OCI-LY7 (cell line): ENCODE data around the gene HK2. TPM values are rescaled to one million over a fixed set of nuclear protein-coding genes. Genes with fewer than 3 reads are reported as not detected.

Source experiments
- BruUV-seq: library from RNA; stranded (reverse); fragments of 400-500 nt; replicated peaks from 2 replicates; lab custom pipeline; 2021; lab: Mats Ljungman, UMichigan
- CTCF ChIA-PET: fragments of 300-600 bp; sonication (Branson Sonifier 250); formaldehyde crosslinking; loops from one replicate; lab custom pipeline; 2022; ENCODE audit warnings: antibody characterized with exemption; ENCODE audit not compliant: unreplicated experiment; lab: Charles Lee
- POLR2A ChIA-PET: fragments of 300-600 bp; sonication (Branson Sonifier 250); formaldehyde crosslinking; loops from one replicate; lab custom pipeline; 2022; ENCODE audit warnings: antibody characterized with exemption; lab: Charles Lee
- DNase-seq: peaks from one replicate; pipeline ENCODE4 v3.0.0-alpha.2; 2015; ENCODE audit warnings: low spot score
- H2AFZ ChIP-seq: fragments of 200-600 bp; sonication (generic), shearing (Covaris generic); 2 replicates; pipeline ENCODE4 v1.6.1; 2014; ENCODE audit warnings: mild to moderate bottlenecking, antibody characterized with exemption, low read length, moderate library complexity
- H3K27ac ChIP-seq: fragments of 200-600 bp; sonication (generic); 2 replicates; pipeline ENCODE4 v1.5.1; 2014; ENCODE audit warnings: mixed run types, low read depth, mild to moderate bottlenecking, moderate library complexity, low read length, inconsistent platforms; ENCODE audit not compliant: poor library complexity, severe bottlenecking
- H3K36me3 ChIP-seq: fragments of 200-600 bp; sonication (generic); 2 replicates; pipeline ENCODE4 v1.6.1; 2014; ENCODE audit warnings: mild to moderate bottlenecking, antibody characterized with exemption, low read length, moderate library complexity, mixed read lengths; ENCODE audit not compliant: insufficient read depth
- H3K4me1 ChIP-seq: fragments of 200-600 bp; sonication (generic); 2 replicates; pipeline ENCODE4 v1.5.1; 2014; ENCODE audit warnings: mild to moderate bottlenecking, low read length; ENCODE audit not compliant: insufficient read depth, poor library complexity, severe bottlenecking
- H3K4me2 ChIP-seq: fragments of 200-600 bp; sonication (generic); 2 replicates; pipeline ENCODE4 v1.6.1; 2014; ENCODE audit warnings: mild to moderate bottlenecking, low read length
- H3K4me3 ChIP-seq: fragments of 200-600 bp; sonication (generic); 2 replicates; pipeline ENCODE4 v1.5.1; 2014; ENCODE audit warnings: mild to moderate bottlenecking, low read depth, low read length; ENCODE audit not compliant: poor library complexity, severe bottlenecking
- H3K79me2 ChIP-seq: fragments of 200-600 bp; sonication (generic); 2 replicates; pipeline ENCODE4 v1.6.1; 2016; ENCODE audit warnings: low read depth, mild to moderate bottlenecking, low read length, moderate library complexity, mixed read lengths; ENCODE audit not compliant: insufficient read depth
- H3K9me2 ChIP-seq: fragments of 200-600 bp; sonication (generic); 2 replicates; pipeline ENCODE4 v1.6.1; 2016; ENCODE audit warnings: mild to moderate bottlenecking, low read length, mixed read lengths; ENCODE audit not compliant: insufficient read depth
- H3K9me3 ChIP-seq: fragments of 200-600 bp; sonication (generic); 2 replicates; pipeline ENCODE4 v1.6.1; 2014; ENCODE audit warnings: mild to moderate bottlenecking, mixed run types, low read length, mixed read lengths
- H4K20me1 ChIP-seq: fragments of 200-600 bp; sonication (generic); 2 replicates; pipeline ENCODE4 v1.6.1; 2014; ENCODE audit warnings: mild to moderate bottlenecking, antibody characterized with exemption, low read length, moderate library complexity, mixed read lengths; ENCODE audit not compliant: insufficient read depth
- CTCF ChIP-seq: fragments of 200-600 bp; sonication (generic); conservative IDR thresholded peaks from 2 replicates; pipeline ENCODE4 v1.5.1; 2014; ENCODE audit warnings: mild to moderate bottlenecking, antibody characterized with exemption, low read length, moderate library complexity, mixed read lengths
- EZH2phosphoT487 ChIP-seq: fragments of 200-600 bp; sonication (generic); IDR thresholded peaks from 2 replicates; pipeline ENCODE4 v1.6.1; 2018; ENCODE audit warnings: low read depth, borderline replicate concordance, mild to moderate bottlenecking, mixed run types, antibody characterized with exemption, low read length, moderate library complexity, mixed read lengths
- intact Hi-C: fragments of 100-400 bp; cut with micrococcal nuclease; formaldehyde crosslinking; loops from one replicate; pipeline ENCODE4 v1.10.0; 2022; ENCODE audit not compliant: unreplicated experiment
- total RNA-seq, 2 experiments: library from RNA; depleted of rRNA in 1 of 2; stranded (reverse); fragments of >200 nt in 1 of 2; shearing (Covaris generic) in 1 of 2; gene quantifications; 2 replicates each; pipeline ENCODE4 v1.2.3, GENCODE V29; 2014 to 2022

The HK2 gene
- total RNA-seq, 2 experiments from 2014 or later: 8.6 to 50.5 TPM

DNA sequence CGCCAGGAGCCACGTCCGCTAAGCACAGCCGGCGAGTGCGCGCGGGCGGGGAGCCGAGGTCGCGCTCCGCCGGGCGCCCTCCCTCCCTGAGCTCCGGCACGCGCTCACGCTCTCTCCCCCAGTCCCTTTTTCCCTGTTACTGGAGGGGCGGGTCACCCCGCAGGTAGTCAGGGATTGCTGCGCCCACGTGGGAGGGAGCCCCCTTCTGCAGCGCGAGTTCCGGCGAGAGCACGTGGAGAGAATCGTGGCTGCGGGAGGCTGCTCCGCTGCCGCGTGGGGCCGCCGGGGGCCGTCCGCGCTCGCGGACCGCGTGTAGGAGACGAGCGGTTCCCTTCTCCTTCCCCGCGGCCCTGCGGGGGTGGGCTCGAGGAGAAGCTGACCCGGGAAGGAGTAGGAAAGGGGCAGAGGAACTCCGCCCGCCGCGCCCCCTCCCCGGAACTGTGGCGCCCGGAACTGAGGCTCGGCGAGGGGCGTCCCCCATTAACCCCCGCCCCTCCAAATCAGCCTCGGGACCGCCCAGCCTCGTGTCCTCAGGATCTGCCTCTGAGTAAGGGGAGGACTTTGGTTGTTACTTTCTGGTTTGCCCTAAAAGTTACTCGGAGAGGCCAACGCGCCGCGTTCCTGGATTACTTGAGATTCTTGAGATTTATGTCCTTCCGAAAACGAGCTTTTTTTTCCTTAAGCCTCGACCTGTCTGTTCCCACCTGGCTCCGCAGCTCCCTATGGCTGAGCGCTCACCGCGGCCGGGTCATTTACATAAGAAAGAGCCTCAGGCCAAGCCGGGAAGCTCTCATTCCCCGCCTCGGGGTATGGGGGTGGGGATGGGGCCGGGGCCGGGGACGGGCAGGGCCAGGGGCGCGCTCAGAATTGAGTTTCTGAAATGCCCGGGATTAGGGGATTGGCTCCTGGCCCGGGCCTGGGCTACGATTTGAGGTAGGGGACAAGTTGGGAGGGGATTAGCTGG is 1.1 kb downstream of the HK2 start:
- Histone ChIP-seq H3K36me3 (peaks cover 18% of the 10 kb centered on the region), H4K20me1 (peaks cover 20% of the 10 kb centered on the region; the same call in 1 of the 2 replicates), H3K27ac (peak overlapping the region; percentile 69), H3K9me3 (no peaks in the 10 kb centered on the region), H2AFZ (peak overlapping the region; percentile 64), H3K4me3 (peak overlapping the region; percentile 85), H3K79me2 (peaks cover 46% of the 10 kb centered on the region), H3K4me1 (peaks cover 25% of the 10 kb centered on the region), H3K9me2 (no peaks in the 10 kb centered on the region), H3K4me2 (peak overlapping the region; percentile 91)
- TF ChIP-seq EZH2phosphoT487 (no peak), CTCF (no peak)
- ChIA-PET POLR2A (interaction anchor here (0.6 to 4.3 kb wide), 8 partner anchors 10 to 1320 kb away, joined by 3 to 43 read pairs (median 4); no protein-coding TSS in a partner anchor), CTCF (interaction anchor here (0.6 to 0.8 kb wide), 3 partner anchors 14 to 169 kb away, joined by 3 to 4 read pairs (median 3); no protein-coding TSS in a partner anchor)
- intact Hi-C loops: loop anchor here (2.0 to 5.0 kb wide), 2 partner anchors 124 to 812 kb away; partner anchors contain the start of genes MRPL19 and POLE4
- no TSS peak for BruUV-seq
- DNase-seq: peak; percentile 82

DNA sequence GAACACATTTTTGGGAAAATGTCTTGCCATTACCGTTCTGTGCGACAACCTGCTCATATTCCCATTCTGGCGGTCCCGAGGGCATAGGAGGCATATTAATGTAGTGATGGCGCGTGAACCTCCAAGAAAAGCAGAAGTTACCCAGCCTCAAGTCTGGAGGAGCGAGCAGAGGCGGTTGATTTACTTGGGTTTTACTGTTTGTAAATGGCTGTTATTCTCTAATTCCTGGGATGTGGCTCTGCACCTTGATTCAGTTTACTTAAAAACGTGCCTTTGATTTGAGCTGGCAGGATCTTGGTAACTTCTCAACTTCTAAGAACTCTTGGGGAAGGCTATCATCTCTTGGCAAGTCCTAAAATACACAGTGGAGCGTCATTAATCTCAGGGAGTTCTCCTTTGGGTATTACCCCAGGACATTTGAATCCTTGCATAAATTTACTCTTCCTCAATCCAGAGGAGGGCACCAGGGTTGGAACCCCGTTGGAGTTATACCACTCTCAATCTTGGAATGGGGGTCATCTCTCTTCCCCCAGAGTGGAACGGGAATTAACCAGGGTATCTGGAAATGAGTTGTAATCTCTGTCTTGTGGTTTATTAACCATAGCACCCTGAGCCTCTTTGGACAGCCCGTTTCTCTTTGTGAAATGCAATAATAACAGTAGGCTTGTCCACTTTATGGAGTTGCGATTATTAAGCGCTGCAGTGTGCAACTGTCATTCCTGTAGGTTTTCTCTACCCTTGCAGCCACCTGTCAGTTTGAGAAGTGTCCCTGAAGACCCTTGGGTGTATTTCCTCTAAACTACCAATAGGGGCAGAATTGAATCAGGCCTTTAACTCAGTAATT is 2.1 kb downstream of the HK2 start:
- intact Hi-C loops: loop anchor here (1.0 to 2.0 kb wide), 2 partner anchors 40 to 123 kb away; partner anchors contain the start of gene POLE4
- peak overlapping the region; percentile 64; the same call in 1 of the 2 replicates for H2AFZ ChIP-seq
- H3K9me2 ChIP-seq: no peaks in the 10 kb centered on the region
- H3K36me3 ChIP-seq: peaks cover 21% of the 10 kb centered on the region
- peaks cover 23% of the 10 kb centered on the region for H4K20me1 ChIP-seq
- peaks cover 25% of the 10 kb centered on the region for H3K4me1 ChIP-seq
- H3K79me2 ChIP-seq: peaks cover 55% of the 10 kb centered on the region
- no peaks in the 10 kb centered on the region for H3K9me3 ChIP-seq
- ChIA-PET CTCF (interaction anchor here (0.8 to 2.1 kb wide), 3 partner anchors 13 to 145 kb away, joined by 3 to 7 read pairs (median 3); no protein-coding TSS in a partner anchor), POLR2A (interaction anchor here (0.7 to 4.3 kb wide), 5 partner anchors 9 to 250 kb away, joined by 3 to 43 read pairs (median 4); no protein-coding TSS in a partner anchor)
- DNase-seq: peak; percentile 80
- H3K4me3 ChIP-seq: peak overlapping the region; percentile 85
- peak; percentile 89 for TF ChIP-seq CTCF
- TF ChIP-seq EZH2phosphoT487: no peak
- H3K4me2 ChIP-seq: peak overlapping the region; percentile 91
- H3K27ac ChIP-seq: peak overlapping the region; percentile 69
- TSS peak; percentile 55 for BruUV-seq
